ENCODE measurements around the gene CEP20. TPM values are rescaled to one million over a fixed set of nuclear protein-coding genes. Genes with fewer than 3 reads are reported as not detected.

The CEP20 gene
- total and polyA plus RNA-seq, 10 of the 15 experiments (the other 5 are each of a cell fraction or from before 2014, with no cell fraction given) = 33.4 to 57.8 (median 52.6) TPM

GRCh38 chr16:15897834-15898254 lies 9.4 kb upstream of the CEP20 start (continued):
- TF ChIP-seq IKZF1 (conservative IDR thresholded peaks at IDR 0.05) (no peak), HSF1 (IDR thresholded peaks at IDR 0.05; ENCODE audit: low read depth, low read length) (no peak), RAD21 (IDR thresholded peaks at IDR 0.05; ENCODE audit: insufficient read depth, low read depth, low read length) (no peak), TCF3 (IDR thresholded peaks at IDR 0.05; ENCODE audit: borderline replicate concordance, insufficient read depth, low read depth, low read length) (no peak), NKRF (conservative IDR thresholded peaks at IDR 0.05) (no peak), TCF7 (IDR thresholded peaks at IDR 0.05; ENCODE audit: borderline replicate concordance) (no peak), BACH1 (IDR thresholded peaks at IDR 0.05; ENCODE audit: borderline replicate concordance) (peak; percentile 99), NRF1 (conservative IDR thresholded peaks at IDR 0.05; ENCODE audit: low read depth, low read length) (no peak), HDGF (IDR thresholded peaks at IDR 0.05) (peak; percentile 95), SRF (IDR thresholded peaks at IDR 0.05; ENCODE audit: low read depth in 2 of 2, low read length in 2 of 2) (no peak), ASH2L (IDR thresholded peaks at IDR 0.05; ENCODE audit: borderline replicate concordance, low read depth) (no peak), MYB (IDR thresholded peaks at IDR 0.05; ENCODE audit: borderline replicate concordance, low read depth, low read length) (no peak), RUNX3 (IDR thresholded peaks at IDR 0.05; ENCODE audit: low read length) (peak; percentile 54), ZNF24 (IDR thresholded peaks at IDR 0.05) (no peak), SKIL (IDR thresholded peaks at IDR 0.05; ENCODE audit: low read depth, poor library complexity, severe bottlenecking) (peak; percentile 19), SP1 (IDR thresholded peaks at IDR 0.05; ENCODE audit: low read depth, low read length) (no peak), SMARCA5 (IDR thresholded peaks at IDR 0.05) (no peak), ATF2 (IDR thresholded peaks at IDR 0.05; ENCODE audit: low read length) (no peak), ZZZ3 (IDR thresholded peaks at IDR 0.05; ENCODE audit: control insufficient read depth, insufficient read length, low read depth) (no peak), NFYB (IDR thresholded peaks at IDR 0.05; ENCODE audit: insufficient read depth, low read depth, low read length) (no peak), IKZF2 (IDR thresholded peaks at IDR 0.05) (peak in 1 of 2 experiments; percentile 37; a peak in 1 of 4 replicates), CREB1 (IDR thresholded peaks at IDR 0.05; ENCODE audit: low read depth) (no peak), E4F1 (IDR thresholded peaks at IDR 0.05; ENCODE audit: borderline replicate concordance, partially characterized antibody) (no peak)
